Erythroblast (primary cell): ENCODE data around the gene RHBDD2.

Experiments used
- GATA1 ChIP-seq: IDR thresholded peaks from 2 replicates; pipeline ENCODE4 v1.6.1; 2011; ENCODE audit warnings: low read depth, mild to moderate bottlenecking, control low read depth, low read length, moderate library complexity
- POLR2A ChIP-seq: IDR thresholded peaks from 2 replicates; pipeline ENCODE4 v1.6.1; 2011; ENCODE audit warnings: mild to moderate bottlenecking, low read length

DNA sequence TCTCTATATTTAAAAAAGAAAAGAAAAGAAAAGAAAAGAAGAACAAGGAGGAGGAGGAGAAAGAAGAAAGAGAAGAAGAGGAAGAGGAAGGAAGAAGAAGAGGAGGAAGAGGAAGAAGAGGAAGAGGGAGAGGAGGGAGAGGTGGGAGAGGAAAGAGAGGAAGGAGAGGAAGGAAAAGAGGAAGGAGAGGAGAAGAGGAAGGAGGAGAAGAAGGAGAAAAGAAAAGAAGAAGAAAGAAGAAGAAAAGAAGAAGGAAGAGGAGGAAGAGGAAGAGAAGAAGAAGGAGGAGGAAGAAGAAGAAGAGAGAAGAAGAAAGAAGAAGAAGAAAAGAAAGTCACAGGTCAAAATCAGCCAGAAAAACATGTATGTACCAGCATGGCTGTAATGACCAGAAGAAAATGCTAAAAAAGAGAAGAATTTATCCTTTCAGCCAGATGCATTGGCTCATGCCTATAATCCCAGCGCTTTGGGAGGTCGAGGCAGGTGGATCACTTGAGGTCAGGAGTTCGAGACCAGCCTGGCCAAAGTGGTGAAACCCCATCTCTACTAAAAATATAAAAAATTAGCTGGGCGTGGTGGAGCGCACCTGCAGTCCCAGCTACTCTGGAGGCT lies 30.8 kb downstream of the RHBDD2 start:
- TF ChIP-seq POLR2A (no peak), GATA1 (no peak)
